HG03097 (cell line): ENCODE results near the gene HOXC4.
"Not testable (repeated sequence)": the region's sequence is repeated elsewhere in the genome, so short reads cannot be mapped to it uniquely, and the experiment has no call there.

Source experiments
- ATAC-seq: cut with Tn5 transposase; IDR thresholded peaks from one replicate; pipeline ENCODE4 v1.9.1; 2021; ENCODE audit not compliant: unreplicated experiment, low FRiP score

HOXC4 gene

DNA sequence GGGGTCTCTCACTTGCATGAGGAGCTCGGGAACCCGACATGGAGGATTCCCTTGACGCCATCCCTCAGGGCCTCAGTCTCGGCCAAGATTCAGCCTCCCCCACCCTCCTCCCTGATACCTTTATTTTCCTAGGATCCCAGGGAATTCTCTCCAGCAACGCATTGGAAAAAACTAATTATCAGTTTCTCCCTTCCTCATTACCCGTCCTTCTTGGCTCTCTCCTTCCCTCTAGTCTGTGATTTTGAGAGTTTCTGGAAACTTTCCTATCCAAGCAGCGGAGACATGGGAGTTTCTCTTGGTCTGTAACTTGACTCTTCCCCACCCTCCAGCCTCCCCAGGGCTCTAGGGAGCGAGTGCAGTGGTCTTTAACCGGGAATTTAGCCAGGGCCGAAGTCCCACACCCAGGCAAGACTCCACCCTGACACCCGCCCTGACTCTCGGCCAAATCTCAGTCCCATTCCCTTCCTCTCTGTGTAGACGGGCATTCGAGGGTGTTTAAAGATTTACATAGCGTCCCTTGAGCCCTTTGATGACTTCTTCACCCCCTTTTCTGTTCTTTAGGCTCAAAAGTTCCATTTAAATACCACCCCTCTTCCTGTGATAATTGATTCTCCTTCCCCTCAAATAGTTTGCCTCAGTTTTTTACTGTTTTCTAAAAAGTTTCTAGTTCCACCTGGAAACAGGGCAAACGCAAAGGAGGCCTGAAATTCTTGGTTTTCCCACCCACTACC is 14.1 kb upstream of the HOXC4 start:
- ATAC-seq = no peak

DNA sequence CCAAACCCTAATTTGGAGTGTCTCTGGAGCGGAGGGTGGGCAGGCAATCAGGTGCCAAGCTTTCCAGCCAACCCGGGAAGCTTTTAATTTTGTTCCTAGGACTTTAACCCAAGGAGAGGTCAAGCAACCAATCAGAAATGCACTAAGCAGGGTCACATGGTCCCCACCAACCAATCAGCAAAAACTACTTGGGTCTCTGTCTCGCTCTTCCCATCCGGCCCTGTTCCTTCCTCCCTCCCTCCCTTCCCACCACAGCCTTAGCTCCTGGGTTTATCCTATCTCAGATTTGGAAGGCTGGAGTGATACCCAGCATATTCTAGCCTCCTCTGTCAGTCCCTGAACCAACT is 13.5 kb upstream of the HOXC4 start:
- no peak for ATAC-seq

DNA sequence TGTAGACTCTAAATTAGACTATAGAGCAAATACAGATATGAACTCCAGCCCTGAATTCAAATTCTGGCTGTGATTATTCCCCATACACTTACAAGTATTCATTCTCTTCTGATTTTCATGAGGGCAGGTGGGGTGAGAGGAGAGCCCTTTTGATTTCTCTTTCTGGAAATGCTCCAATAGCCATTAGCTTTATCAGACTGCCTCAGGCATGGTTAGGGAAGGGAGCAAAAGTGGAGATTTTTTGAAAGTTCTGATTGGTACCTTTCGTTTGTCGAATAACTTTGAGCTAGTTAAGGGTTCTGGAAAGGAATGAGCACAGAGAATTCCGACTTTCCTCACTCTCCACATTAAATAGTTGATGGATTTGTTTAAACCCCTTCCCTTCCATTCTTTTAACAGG is 13.0 kb upstream of the HOXC4 start:
- ATAC-seq = no peak

DNA sequence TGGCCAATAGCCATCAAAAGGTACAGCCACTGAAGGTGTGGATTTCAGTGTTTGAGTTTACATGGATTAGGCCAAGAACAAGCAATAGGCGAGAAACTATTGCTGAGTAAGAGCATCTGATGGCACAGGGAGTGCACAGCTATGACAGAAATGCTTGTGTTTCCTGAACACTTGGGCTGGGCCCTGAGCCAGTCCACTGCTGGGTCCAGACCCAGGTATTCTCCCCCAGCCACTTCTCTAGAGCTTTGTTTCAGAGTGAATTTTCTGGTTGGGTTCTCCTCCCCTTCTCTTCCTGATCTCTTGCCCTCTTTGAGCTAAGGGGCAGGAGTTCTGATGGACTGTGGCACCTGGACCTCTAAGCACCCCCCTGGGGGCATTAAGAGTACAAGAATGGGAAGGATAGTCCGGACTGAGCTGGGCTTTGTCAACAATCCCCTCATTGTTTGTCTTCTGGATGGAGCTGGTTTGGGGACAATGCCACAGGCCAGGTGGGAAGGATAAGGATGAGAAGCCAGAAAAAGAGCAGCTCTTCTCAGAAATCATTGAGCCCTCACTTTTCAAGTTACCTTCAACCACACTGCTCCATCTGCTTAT is 12.4 kb upstream of the HOXC4 start:
- ATAC-seq = no peak

DNA sequence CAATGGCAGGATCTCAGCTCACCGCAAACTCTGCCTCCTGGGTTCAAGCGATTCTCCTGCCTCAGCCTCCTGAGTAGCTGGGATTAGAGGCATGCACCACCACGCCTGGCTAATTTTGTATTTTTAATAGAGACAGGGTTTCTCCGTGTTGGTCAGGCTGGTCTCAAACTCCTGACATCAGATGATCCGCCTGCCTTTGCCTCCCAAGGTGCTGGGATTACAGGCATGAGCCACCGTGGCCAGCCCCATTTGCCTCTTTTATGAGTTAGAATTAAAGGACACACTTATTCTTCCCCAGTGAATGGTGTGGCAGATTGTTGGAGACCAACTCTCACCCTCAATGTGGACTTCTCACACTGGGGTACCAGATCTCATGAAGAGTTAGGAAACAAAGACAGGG is 11.6 kb upstream of the HOXC4 start:
- not testable (repeated sequence) for ATAC-seq

DNA sequence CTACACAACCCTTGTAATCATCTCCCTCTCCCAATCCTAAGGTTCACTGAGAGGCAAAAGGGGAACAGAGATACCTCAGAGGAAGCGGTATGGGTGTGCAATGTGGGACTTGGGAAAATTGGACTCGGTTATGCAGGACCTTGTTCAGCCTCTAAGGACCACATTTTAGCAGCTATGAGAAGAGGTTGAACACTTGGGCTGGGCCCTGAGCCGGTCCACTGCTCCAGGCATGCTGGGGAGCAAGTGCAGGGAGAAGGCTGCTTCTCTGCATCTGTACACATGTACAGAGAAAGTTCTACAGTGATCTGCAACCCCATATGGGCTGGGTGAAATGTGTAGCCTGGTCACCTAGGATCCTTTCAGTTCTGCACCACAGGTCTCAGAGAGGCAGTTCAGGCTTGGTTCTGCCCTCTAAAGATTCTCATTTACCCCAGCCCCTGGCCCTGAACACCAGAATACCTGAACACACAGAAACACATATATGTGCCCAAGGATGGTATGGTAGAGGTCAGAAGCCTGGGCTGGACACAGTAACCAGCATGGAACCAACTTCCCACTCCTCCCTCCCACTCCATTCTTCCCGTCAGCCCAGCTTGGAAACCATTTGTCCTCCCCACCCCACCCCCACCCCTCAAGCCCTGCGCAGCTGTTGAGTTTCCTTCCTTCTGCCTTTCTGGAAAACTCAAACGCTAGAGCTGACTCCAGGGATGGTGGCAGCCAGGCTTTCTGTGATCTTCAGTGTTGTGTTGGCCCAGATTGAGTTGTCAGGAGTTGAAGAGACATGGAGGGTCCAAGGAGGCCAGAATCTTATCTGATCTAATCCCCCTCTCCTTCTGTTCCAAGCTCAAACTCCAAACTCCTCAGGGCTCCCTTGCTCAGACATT is 10.4 kb upstream of the HOXC4 start:
- ATAC-seq = no peak

DNA sequence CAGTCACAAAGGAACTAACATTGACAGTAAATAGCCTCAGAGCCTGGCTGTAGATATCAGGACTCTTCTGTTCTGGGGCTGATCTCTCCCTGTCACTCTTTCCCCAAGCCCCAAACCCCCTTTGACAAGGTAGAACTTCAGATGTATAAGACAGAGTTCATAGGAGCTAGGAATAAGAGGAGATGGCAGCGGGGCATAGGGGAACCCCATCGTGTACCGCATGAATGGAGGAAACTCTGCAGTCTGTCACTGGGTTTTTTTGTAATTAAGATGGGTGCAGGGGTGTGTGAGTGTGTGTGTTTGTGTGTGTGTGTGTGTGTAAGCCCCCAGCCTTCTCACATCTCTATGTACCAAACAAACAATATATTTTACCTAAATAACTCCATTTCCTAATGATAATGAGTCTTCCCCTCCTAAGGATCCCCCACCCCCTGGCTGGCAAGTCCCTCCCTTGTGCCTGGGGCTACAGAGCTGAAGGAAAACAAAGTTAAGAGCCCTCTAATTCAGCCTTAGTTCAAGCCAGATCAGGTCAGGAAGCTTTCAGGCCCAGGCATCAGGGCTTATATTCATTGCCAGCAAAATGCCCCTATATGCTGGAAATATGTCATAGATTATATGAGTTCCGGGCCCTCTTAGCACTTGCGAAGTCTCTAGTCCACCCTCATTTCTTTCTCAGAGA is 9.1 kb upstream of the HOXC4 start:
- ATAC-seq = no peak

DNA sequence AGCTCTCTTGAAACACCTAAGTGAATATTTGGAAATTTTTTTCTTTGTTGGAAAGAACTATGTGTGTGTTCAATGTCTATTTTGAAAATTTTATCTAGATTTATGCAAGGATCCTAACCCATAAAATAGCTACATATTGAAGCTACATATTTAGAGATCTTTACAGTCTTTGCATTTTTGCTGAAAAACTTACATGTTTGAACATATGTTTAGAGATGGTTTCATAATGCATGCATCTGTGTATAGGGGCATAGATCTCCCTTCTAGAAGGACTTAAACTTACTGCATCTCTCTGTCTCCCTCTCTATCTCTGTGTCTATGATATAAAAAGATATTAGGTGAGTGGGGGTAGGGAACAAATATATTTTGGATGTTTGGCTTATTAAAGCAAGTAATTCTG is 8.2 kb upstream of the HOXC4 start:
- ATAC-seq = no peak

DNA sequence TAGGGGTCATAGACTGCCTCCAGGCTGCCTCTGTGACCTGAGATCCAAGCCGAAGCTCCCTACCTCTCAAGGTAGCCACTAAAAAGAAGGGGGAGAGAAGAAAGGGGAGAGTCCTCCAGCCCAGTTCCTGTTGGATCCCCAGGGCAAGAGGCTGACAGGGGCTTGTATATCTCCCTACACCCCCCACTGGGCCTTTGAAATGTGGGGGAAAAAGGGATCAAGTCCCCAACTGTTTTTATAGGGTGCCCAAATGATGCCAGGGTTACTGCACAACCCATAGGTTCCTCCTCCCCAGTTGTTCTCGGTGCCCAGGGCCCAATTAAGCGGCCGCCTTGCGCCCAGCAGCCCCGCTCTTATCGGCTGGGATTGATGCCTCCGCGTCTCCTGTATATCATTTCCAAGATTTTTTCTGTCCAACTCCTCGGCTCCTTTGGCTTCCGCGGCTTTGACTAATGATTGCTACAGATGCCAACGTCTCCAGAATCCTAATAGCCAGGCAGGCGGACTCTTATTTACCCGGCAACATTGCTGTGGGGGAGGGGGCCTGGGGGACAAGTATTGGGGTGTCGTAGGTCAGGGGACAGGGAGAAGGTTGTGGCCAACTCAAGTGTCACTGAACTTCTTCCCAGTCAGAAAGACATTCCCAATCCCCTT is 7.6 kb upstream of the HOXC4 start:
- ATAC-seq = no peak

DNA sequence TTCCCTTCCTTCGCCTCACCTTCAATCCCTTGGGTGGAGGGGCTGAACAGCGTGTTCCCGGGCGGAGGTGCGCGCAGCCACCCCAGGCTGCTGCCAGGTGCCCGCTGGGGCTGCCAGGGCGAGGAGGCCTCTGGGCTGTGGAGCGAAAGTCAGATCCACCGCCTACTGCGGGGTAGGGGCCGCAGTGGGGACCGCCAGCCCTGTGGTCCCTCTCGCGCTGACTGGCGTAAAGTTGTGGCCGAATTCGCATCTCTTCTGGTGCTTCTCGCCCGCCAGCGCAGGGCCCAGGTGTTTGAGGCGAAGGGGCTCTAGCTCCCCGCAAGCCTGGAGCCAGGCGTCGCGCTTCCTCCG is 6.9 kb upstream of the HOXC4 start:
- ATAC-seq = no peak

DNA sequence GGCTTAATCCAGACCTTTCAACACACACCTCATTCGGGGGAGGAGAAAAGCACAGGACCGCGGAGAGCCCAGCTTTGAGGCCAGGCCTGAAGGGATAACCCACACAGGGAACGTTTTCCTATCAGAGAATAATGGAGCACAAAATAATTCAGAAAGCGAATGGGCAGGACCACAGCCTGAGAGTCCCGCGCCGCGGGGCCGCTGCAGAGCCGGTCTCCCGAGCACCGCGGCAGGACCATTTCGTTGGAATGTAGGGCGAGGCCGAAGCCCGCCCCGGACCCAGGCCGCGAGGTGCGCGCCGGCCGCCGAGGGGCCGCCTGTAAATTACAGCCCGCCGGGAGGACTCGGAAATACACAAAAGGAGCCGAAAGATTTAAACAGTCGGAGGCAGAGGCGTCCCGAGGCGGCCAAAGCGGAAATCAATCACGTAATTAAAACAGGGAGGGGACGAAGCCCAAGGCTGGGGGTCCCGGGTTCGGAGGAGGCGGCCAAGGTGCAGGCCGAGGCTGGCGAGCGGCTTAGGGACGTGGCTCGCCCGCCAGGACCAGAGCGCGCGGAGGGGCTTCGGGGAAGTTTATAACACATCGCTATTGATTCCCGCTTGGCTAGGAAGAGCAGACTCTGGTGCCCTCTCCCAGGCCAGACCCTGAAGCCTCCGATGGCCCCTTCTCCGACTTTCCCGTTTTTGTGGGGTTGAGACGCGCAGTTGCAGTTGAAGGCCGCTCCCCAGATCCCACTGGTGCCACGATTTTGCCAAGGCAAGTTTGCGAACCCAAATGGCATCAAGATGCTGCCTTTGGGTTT is 6.3 kb upstream of the HOXC4 start:
- ATAC-seq = no peak

DNA sequence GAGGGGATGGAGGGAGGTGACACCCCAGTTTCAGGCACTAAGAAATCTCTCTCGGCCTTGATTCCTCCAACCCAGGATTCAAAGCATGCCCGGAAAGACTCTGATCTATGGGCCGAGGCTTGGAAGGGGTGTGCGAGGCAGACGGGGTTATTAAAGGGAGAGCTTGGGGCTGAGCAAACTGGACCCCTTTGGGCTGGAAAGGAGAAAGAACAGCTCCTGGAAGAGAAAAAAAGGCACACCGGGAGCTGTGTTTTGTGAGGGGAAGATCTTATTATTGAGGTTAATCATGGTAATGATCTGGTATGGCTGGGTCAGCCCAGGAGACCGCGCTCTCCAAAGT is 5.7 kb upstream of the HOXC4 start:
- ATAC-seq = no peak

DNA sequence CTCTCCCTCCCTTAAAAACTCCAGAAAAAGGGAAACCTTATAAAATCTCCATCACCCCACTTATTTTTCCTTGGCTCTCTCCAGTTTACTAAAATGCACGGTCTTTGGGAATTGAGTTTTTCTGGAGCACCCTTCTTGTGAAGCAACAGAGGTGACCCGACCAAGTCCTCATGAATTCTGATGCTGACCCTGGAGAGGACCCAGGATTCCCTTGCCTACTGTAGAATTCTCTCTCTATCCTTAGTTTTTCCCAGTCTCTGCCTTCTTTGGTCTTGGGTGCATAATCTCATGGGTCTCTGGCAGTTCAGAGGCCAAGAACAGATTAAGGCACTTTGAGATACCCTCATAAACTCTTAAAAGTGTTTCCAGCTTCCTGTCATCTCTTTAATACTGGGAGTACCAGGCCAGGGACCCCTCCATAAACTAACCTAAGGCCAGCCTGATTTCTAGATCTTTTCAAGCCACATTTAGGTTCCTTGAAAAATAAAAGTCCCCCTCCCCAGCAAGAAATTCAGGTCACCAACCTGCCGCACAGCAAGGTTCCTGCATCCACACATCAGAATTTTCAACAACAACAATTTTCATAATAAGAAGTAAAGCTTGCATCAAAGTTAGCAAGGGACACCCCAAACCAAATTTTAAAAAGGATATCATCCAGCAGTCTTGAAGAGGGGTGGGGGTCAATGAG is 5.1 kb upstream of the HOXC4 start:
- ATAC-seq = no peak

DNA sequence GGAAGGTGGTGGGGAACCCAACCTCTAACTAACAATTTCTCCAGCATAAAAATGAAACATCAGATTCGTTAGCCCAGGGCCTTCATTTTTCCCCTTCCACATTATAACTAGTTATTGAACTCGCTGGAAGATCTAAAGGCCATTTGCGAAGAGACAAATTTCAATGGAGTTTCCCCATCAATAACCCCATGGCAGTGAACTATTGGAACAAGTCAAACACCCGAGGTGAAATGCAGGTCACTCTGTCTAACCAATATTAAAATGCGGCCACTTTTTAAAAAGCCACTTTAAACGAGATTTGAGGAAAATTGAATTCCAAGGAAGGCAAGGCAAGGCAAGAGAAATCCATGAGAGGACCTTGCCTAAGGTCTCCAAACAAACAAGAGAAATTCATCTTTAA is 4.5 kb upstream of the HOXC4 start:
- no peak for ATAC-seq

DNA sequence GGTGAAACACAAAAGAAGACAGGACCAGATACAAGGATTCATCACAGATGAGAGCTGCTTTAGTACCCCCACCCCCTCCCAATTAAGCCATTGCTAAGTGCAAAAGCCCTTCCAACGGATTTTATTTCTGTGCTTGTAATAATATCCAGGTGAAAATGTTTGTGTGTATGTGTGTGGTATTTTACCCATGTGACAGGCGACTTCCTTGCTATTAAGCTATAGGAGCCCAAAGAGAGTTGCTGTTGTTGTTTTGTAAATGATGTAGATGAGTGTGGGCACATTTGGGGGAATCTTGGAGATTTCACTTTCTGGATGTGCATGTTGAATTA is 3.2 kb upstream of the HOXC4 start:
- no peak for ATAC-seq

DNA sequence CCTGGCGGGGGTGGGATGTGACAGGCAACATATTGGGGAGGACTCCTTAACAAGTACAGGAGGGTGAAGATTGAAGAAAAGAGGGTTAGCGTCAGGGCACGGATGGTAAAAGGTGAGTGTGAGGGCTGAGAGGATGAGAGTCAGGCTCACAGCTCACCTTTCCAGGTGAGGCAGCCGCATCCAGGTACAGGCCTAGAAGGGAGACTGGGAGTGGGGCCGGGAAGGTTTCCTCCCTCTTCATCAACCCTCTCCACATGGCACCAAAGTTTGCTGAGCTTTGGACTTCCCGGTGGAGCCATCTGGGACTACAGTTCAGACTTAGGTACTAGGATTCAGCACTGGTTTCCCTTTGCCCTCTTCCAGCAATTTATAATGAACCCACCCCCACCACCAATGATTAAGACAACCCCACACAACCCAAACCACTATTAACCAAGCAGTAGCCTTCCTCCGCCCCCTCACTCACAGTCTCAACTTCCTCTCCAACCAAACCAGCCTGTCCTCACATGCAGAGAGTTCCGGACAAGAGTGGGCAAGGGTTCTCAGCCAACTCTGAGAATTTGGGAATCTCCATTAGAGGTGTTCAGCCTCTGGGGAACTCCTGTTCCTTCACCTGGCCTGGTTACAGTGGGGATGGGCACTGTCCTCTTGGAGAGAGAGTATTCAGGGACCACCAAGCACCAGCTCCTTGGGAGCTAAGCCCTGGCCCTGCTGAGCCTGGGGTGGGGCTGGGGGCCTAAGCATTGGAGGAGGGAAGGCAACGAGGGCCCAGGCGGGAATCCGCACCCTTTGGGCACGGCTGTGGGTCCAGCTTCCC is 2.4 kb upstream of the HOXC4 start:
- ATAC-seq = no peak

DNA sequence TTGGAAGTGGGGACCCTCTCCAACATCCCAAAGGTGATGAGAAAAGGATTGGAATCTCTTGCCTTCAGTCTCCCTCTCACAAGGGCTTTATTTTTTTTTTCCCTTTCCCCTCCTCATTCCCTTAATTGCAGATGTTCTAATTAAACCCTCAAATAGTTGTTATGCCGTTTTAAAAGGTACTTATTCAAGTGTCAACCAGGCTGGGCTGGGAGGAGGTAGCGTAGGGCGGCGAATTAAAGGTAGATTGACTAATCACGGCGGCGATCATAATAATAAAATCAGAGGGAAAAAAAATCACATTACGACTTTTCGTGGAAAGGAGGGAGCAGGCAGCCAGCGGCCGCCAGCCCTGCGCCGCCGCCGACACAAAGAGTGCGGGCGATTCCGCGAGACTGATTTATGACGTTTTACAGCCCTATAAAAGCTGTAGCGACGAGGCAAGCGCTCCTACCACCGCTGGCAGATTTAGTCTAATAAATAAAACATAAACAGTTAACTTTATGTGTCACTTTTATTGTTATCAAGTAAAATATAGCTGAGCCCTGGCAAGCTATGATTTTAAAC is 1.7 kb upstream of the HOXC4 start:
- ATAC-seq = no peak

DNA sequence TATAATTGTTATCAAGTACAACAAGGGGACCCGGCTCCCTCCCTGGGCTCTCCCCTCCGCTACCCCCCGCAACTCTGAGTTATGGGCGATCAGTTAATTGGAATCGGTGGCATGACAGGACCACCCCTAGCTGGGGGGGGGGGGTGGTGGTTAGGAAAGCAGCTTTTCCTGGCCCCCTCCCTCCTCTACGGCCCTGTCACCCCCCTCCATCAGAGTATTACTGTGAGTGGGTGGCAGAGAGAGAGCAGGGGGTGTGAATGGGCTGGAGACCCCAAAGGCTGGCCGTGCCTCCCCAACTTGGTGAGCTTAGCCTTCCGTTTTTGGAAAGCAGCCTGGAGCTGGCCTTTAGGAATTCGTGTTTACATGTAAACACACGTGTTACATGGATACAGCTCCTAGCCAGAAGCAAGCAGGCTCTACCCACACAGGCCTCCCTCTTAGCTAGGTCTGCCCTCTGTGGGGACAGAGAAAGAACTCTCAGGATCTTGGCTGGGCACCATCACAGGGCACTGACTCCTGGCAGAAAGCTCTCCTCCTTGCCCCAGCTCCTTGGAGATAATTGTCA is 1.1 kb upstream of the HOXC4 start:
- ATAC-seq = no peak
